Measurements from ENCODE around the gene FOXD2.

The FOXD2 gene

GRCh38 chr1:47417170-47418044 lies 20.4 kb upstream of the FOXD2 start:
- DNase-seq (ENCODE audit: low spot score): no peak

- DNase-seq (ENCODE audit: low spot score): no peak
Observed at GRCh38 chr1:47418122-47418521, 19.7 kb upstream of the FOXD2 start.

- no peak for DNase-seq (ENCODE audit: low spot score)
Observed at GRCh38 chr1:47418681-47419325, 19.0 kb upstream of the FOXD2 start.

- DNase-seq (ENCODE audit: low spot score): no peak
Observed at GRCh38 chr1:47420547-47420946, 17.3 kb upstream of the FOXD2 start.

- no peak for DNase-seq (ENCODE audit: low spot score)
Observed at GRCh38 chr1:47423872-47424271, 14.0 kb upstream of the FOXD2 start.

GRCh38 chr1:47424336-47424982 lies 13.4 kb upstream of the FOXD2 start:
- no peak for DNase-seq (ENCODE audit: low spot score)

- DNase-seq (ENCODE audit: low spot score): no peak
Observed at GRCh38 chr1:47431534-47431933, 6.3 kb upstream of the FOXD2 start.

GRCh38 chr1:47432071-47433036 lies 5.5 kb upstream of the FOXD2 start:
- peak; percentile 53 for DNase-seq (ENCODE audit: low spot score)

- no peak for DNase-seq (ENCODE audit: low spot score)
Observed at GRCh38 chr1:47433037-47433421, 4.8 kb upstream of the FOXD2 start.

- no peak for DNase-seq (ENCODE audit: low spot score)
Observed at GRCh38 chr1:47433477-47434050, 4.3 kb upstream of the FOXD2 start.

- DNase-seq (ENCODE audit: low spot score): no peak
Observed at GRCh38 chr1:47434051-47434842, 3.6 kb upstream of the FOXD2 start.

- no peak for DNase-seq (ENCODE audit: low spot score)
Observed at GRCh38 chr1:47435506-47436303, 2.1 kb upstream of the FOXD2 start.

GRCh38 chr1:47436304-47436978 lies 1.4 kb upstream of the FOXD2 start:
- DNase-seq (ENCODE audit: low spot score): peak; percentile 65

- no peak for DNase-seq (ENCODE audit: low spot score)
Observed at GRCh38 chr1:47436979-47437446, 831 bp upstream of the FOXD2 start.

- peak; percentile 21 for DNase-seq (ENCODE audit: low spot score)
Observed at GRCh38 chr1:47438165-47439016, 547 bp downstream of the FOXD2 start.

GRCh38 chr1:47439017-47439818 lies 1.4 kb downstream of the FOXD2 start:
- no peak for DNase-seq (ENCODE audit: low spot score)
